Caco-2 (cell line): ENCODE data around the gene PDX1. TPM values are rescaled to one million over a fixed set of nuclear protein-coding genes. Genes with fewer than 3 reads are reported as not detected.

ENCODE experiments used
- BruUV-seq: library from RNA; stranded (reverse); fragments of 400-500 nt; replicated peaks from 2 replicates; lab custom pipeline; 2021; lab: Mats Ljungman, UMichigan
- CTCF ChIA-PET: fragments of 300-600 bp; sonication (Branson Sonifier 250); formaldehyde crosslinking; loops from one replicate; lab custom pipeline; 2022; ENCODE audit warnings: antibody characterized with exemption; lab: Charles Lee
- POLR2A ChIA-PET: fragments of 300-600 bp; sonication (Branson Sonifier 250); formaldehyde crosslinking; loops from one replicate; lab custom pipeline; 2022; ENCODE audit warnings: antibody characterized with exemption; lab: Charles Lee
- DNase-seq, 2 experiments: peaks; one replicate each; pipeline versions ENCODE4 v3.0.0 to v3.0.0-alpha.2; 2020 to 2022
- H3K27me3 ChIP-seq: replicated peaks from 2 replicates; pipeline ENCODE4 v1.6.0; 2011; ENCODE audit warnings: low read length; ENCODE audit not compliant: control insufficient read depth, insufficient read depth
- H3K36me3 ChIP-seq: 2 replicates; pipeline ENCODE4 v1.5.1; 2011; ENCODE audit warnings: low read length; ENCODE audit not compliant: control insufficient read depth, insufficient read depth
- H3K4me1 ChIP-seq: fragments of 250-450 bp; sonication (Bioruptor Pico); 2 replicates; pipeline ENCODE4 v1.5.1; 2020; ENCODE audit warnings: mild to moderate bottlenecking
- H3K4me3 ChIP-seq: 2 replicates; pipeline ENCODE4 v1.5.1; 2011; ENCODE audit warnings: low read depth, mild to moderate bottlenecking, control low read depth, low read length
- H3K9me3 ChIP-seq: fragments of 250-450 bp; sonication (Bioruptor Pico); 2 replicates; pipeline ENCODE4 v1.5.1; 2020; ENCODE audit warnings: mild to moderate bottlenecking, moderate library complexity
- H3K27ac Mint-ChIP-seq: one replicate; pipeline ENCODE4 v1.8.0; 2022; ENCODE audit warnings: mixed read lengths; ENCODE audit not compliant: unreplicated experiment
- H3K27me3 Mint-ChIP-seq: one replicate; pipeline ENCODE4 v1.8.0; 2022; ENCODE audit warnings: mixed read lengths; ENCODE audit not compliant: insufficient read depth, unreplicated experiment
- H3K36me3 Mint-ChIP-seq: one replicate; pipeline ENCODE4 v1.8.0; 2022; ENCODE audit warnings: mild to moderate bottlenecking, mixed read lengths; ENCODE audit not compliant: insufficient read depth, unreplicated experiment
- H3K4me1 Mint-ChIP-seq: one replicate; pipeline ENCODE4 v1.8.0; 2022; ENCODE audit warnings: low read depth, mixed read lengths; ENCODE audit not compliant: unreplicated experiment
- H3K4me3 Mint-ChIP-seq: one replicate; pipeline ENCODE4 v1.8.0; 2022; ENCODE audit warnings: mild to moderate bottlenecking, moderate library complexity, mixed read lengths; ENCODE audit not compliant: unreplicated experiment
- H3K9me3 Mint-ChIP-seq: one replicate; pipeline ENCODE4 v1.8.0; 2022; ENCODE audit warnings: mixed read lengths; ENCODE audit not compliant: unreplicated experiment
- intact Hi-C: fragments of 100-400 bp; cut with micrococcal nuclease; formaldehyde crosslinking; loops from one replicate; pipeline ENCODE4 v1.10.0; 2022; ENCODE audit not compliant: unreplicated experiment
- total RNA-seq: library from RNA; stranded (reverse); gene quantifications from 2 replicates; pipeline ENCODE4 v1.2.3, GENCODE V29; 2022
- TF ChIP-seq, protein P1 (sequence below), 2 experiments: fragments of 200-600 bp in 1 of 2; IDR thresholded peaks; 1 replicate in 1 of 2; 2 replicates in 1 of 2; pipeline versions ENCODE4 v1.5.1 to v1.8.0; 2011 to 2022; ENCODE audit warnings: antibody characterized with exemption in 1 of 2, control low read depth in 1 of 2, inconsistent platforms in 1 of 2, low read depth in 1 of 2, low read length in 1 of 2, mild to moderate bottlenecking in 1 of 2, moderate library complexity in 1 of 2; ENCODE audit not compliant: insufficient read depth in 1 of 2, severe bottlenecking in 1 of 2, unreplicated experiment in 1 of 2

The PDX1 gene
- total RNA-seq, 1 experiment from 2014 or later, result 3.7 TPM

DNA sequence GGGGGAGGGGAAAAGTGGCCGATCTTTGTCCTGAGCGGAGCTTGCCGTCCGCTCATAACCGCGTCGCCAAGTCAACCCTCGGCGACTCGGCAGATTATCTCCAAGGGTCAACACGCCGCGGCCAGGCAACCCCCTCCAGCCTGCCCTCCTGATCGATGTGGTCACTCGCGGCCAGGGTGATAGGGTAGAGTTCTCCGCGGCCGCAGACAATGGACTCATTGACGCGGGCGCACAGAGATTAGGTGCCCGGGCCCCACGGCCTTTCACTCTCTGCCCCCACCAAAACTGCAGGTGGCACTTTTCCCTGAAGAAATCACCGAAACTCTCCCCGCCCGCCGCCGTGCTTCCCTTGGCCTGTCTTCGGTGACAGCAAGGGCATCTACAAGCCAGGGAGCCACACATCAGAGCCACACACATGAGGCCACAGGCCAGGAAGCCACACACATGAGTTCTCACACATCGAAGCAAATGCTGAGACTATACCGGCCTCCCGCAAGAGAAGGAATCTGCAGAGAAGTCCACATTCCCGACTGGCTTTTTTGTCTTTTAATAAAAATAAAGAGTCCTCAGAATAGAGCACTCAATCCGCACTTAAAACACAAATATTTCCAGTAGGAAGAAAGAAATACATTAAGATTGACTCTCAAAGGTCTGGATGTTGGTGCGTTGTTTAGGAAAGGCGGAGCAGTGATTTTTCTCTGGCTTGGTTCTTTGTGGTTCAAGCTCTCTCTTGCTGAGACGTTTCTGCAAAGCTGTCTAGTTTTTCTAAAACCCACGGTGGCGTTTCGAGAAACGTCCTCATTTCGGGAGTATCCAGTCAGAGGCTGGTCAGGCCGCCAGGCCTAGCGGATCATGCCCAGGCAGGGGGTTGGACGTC, 1.5 kb upstream of the PDX1 start:
- CTCF ChIA-PET, result interaction anchor here (1.1 to 1.6 kb wide), 2 partner anchors 35 to 92 kb away, joined by 5 to 6 read pairs; no protein-coding TSS in a partner anchor
- H3K4me3 ChIP-seq, result peak overlapping the region; percentile 48
- peak; percentile 35 to 42 for DNase-seq
- no TSS peak for BruUV-seq
- Mint-ChIP-seq H3K27ac (no peak overlapping the region), H3K27me3 (no peaks in the 10 kb centered on the region), H3K9me3 (no peaks in the 10 kb centered on the region), H3K36me3 (peaks cover 7% of the 10 kb centered on the region), H3K4me3 (peak overlapping the region; percentile 81), H3K4me1 (peaks cover 8% of the 10 kb centered on the region)
- H3K27me3 ChIP-seq, result no peaks in the 10 kb centered on the region
- POLR2A ChIA-PET, result no interaction called here
- peaks cover 25% of the 10 kb centered on the region for H3K4me1 ChIP-seq
- no peaks in the 10 kb centered on the region for H3K36me3 ChIP-seq
- TF ChIP-seq, protein P1, sequence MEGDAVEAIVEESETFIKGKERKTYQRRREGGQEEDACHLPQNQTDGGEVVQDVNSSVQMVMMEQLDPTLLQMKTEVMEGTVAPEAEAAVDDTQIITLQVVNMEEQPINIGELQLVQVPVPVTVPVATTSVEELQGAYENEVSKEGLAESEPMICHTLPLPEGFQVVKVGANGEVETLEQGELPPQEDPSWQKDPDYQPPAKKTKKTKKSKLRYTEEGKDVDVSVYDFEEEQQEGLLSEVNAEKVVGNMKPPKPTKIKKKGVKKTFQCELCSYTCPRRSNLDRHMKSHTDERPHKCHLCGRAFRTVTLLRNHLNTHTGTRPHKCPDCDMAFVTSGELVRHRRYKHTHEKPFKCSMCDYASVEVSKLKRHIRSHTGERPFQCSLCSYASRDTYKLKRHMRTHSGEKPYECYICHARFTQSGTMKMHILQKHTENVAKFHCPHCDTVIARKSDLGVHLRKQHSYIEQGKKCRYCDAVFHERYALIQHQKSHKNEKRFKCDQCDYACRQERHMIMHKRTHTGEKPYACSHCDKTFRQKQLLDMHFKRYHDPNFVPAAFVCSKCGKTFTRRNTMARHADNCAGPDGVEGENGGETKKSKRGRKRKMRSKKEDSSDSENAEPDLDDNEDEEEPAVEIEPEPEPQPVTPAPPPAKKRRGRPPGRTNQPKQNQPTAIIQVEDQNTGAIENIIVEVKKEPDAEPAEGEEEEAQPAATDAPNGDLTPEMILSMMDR (IDR thresholded peaks at IDR 0.05; ENCODE audit: insufficient read depth in 1 of 2, low read depth in 1 of 2, low read length in 1 of 2, severe bottlenecking in 1 of 2, unreplicated experiment in 1 of 2), result no peak
- H3K9me3 ChIP-seq, result no peaks in the 10 kb centered on the region
- intact Hi-C loops, result loop anchor here (2.0 kb wide), 1 partner anchor 49 kb away; no protein-coding TSS in a partner anchor

DNA sequence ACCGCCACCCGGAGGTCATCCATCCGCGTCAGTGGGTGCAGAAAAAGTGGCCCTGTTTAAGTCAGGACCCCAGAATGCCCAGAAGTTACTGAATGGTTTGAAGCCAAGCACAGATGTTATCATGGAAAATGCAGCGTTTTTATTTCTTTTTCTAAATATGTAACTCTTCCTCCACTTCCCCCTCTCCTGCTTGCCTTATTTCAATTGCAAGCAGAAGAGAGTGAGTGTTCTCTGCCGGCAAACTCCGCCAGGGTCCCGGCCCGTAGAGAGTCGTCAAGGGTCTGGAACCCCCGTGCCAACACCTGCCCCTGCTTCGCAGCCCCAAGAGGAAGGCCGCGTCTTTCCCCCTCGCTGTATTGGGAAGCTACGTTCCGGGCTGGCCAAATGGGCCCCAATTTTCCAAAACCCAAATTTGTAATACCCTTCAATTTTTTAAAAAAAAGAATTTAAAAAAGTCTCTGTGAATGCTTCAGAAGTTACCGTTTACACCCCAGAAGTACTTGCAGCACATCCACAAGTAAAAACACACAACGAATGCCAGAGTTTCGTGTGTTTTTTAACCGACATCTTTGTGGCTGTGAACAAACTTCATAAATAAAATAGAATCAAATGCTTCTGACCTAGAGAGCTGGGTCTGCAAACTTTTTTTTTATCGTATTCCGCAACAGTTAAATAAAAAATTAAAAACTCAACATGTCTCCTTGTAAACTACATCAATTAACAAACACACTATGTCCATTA, 712 bp upstream of the PDX1 start:
- BruUV-seq, result no TSS peak
- TF ChIP-seq, protein P1 (IDR thresholded peaks at IDR 0.05; ENCODE audit: insufficient read depth in 1 of 2, low read depth in 1 of 2, low read length in 1 of 2, severe bottlenecking in 1 of 2, unreplicated experiment in 1 of 2), result no peak
- Histone ChIP-seq H3K4me3 (no peak overlapping the region), H3K27me3 (no peaks in the 10 kb centered on the region), H3K9me3 (no peaks in the 10 kb centered on the region), H3K4me1 (peaks cover 25% of the 10 kb centered on the region), H3K36me3 (no peaks in the 10 kb centered on the region)
- intact Hi-C loops, result loop anchor here (2.0 kb wide), 1 partner anchor 50 kb away; no protein-coding TSS in a partner anchor
- Mint-ChIP-seq H3K4me3 (peak overlapping the region; percentile 96), H3K27me3 (no peaks in the 10 kb centered on the region), H3K27ac (no peak overlapping the region), H3K36me3 (peaks cover 7% of the 10 kb centered on the region), H3K4me1 (peaks cover 8% of the 10 kb centered on the region), H3K9me3 (no peaks in the 10 kb centered on the region)
- ChIA-PET POLR2A (interaction anchor here (0.6 kb wide), 1 partner anchor 49 kb away, joined by 4 read pairs; no protein-coding TSS in a partner anchor), CTCF (interaction anchor here (1.0 to 2.7 kb wide), 3 partner anchors 34 to 93 kb away, joined by 8 to 26 read pairs (median 12); no protein-coding TSS in a partner anchor)
- no peak for DNase-seq

DNA sequence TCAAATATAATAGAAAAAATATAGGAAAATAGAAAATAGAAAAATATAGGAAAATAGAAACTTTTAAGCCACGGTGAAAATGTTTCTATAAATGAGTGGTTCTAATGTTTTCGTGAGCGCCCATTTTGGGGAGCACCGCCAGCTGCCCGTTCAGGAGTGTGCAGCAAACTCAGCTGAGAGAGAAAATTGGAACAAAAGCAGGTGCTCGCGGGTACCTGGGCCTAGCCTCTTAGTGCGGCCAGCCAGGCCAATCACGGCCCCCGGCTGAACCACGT, 204 bp upstream of the PDX1 start:
- no TSS peak for BruUV-seq
- Mint-ChIP-seq H3K36me3 (peaks cover 7% of the 10 kb centered on the region), H3K4me1 (peaks cover 8% of the 10 kb centered on the region), H3K4me3 (peak overlapping the region; percentile 96), H3K27ac (no peak overlapping the region), H3K9me3 (no peaks in the 10 kb centered on the region), H3K27me3 (no peaks in the 10 kb centered on the region)
- Histone ChIP-seq H3K27me3 (no peaks in the 10 kb centered on the region), H3K36me3 (no peaks in the 10 kb centered on the region), H3K9me3 (no peaks in the 10 kb centered on the region), H3K4me1 (peaks cover 25% of the 10 kb centered on the region), H3K4me3 (peak overlapping the region; percentile 83)
- ChIA-PET POLR2A (interaction anchor here (0.6 to 0.7 kb wide), 2 partner anchors 35 to 49 kb away, joined by 3 to 4 read pairs; no protein-coding TSS in a partner anchor), CTCF (interaction anchor here (0.7 to 2.7 kb wide), 5 partner anchors 34 to 93 kb away, joined by 3 to 26 read pairs (median 8); no protein-coding TSS in a partner anchor)
- TF ChIP-seq, protein P1 (IDR thresholded peaks at IDR 0.05; ENCODE audit: insufficient read depth in 1 of 2, low read depth in 1 of 2, low read length in 1 of 2, severe bottlenecking in 1 of 2, unreplicated experiment in 1 of 2), result no peak
- DNase-seq, result no peak
- intact Hi-C loops, result loop anchor here (2.0 kb wide), 1 partner anchor 51 kb away; no protein-coding TSS in a partner anchor
